Right cardiac atrium (tissue), 5 donors: Measurements from ENCODE around the gene PPP1R16B. TPM values are rescaled to one million over a fixed set of nuclear protein-coding genes. Genes with fewer than 3 reads are reported as not detected.

ENCODE experiments used
- ATAC-seq, 2 donors: fragments of 200-7000 bp; cut with Tn5 transposase; one replicate each; pipeline versions ENCODE4 v1.8.0 to v1.9.1; 2020; ENCODE audit warnings: moderate library complexity in 2 of 2, mild to moderate bottlenecking in 1 of 2
- DNase-seq, 3 donors: peaks; one replicate each; pipeline ENCODE4 v3.0.0-alpha.2; 2020
- H3K27ac ChIP-seq: one replicate; pipeline ENCODE4 v1.5.1; 2013; ENCODE audit warnings: mild to moderate bottlenecking, low read length, control low read depth, moderate library complexity
- H3K27me3 ChIP-seq: one replicate; pipeline ENCODE4 v1.6.1; 2013; ENCODE audit not compliant: control insufficient read depth, insufficient read depth
- H3K4me1 ChIP-seq: one replicate; pipeline ENCODE4 v1.6.1; 2013; ENCODE audit warnings: low read length; ENCODE audit not compliant: control insufficient read depth, insufficient read depth
- H3K4me3 ChIP-seq: one replicate; pipeline ENCODE4 v1.5.1; 2013; ENCODE audit warnings: low read length, control low read depth
- H3K9me3 ChIP-seq: one replicate; pipeline ENCODE4 v1.6.1; 2013; ENCODE audit warnings: low read length; ENCODE audit not compliant: control insufficient read depth
- WGBS: extraction: QIAGEN DNeasy Blood & Tissue Kit; methylation state at CpG from one replicate; pipeline ENCODE4 v1.1.7; 2013; 5-methylcytosine and 5-hydroxymethylcytosine counted together
- intact Hi-C, 4 donors: fragments of 100-400 bp; cut with DNase I; formaldehyde crosslinking; loops; one replicate each; pipeline versions ENCODE4 v1.11.0 to v1.14.0; 2022 to 2023
- polyA plus RNA-seq: library from polyadenylated mRNA; stranded (reverse); fragments of 200-250 nt; gene quantifications from one replicate; pipeline ENCODE4 v1.2.3, GENCODE V29; 2013
- total RNA-seq, 4 donors: library from RNA; stranded (reverse); fragmentation: NEBNext Ultra II Directional; extraction: Animal tissue kit (Norgen Biotek cat#: 25700); gene quantifications; one replicate each; pipeline ENCODE4 v1.2.1, GENCODE V29; 2021
- donor health status: healthy with polysubstance abuse.
- donor health status: DM: no; HTN: yes; CAD: no.
- donor health status: DM: no; HTN: no; CAD: no.
- donor health status: DM: no; HTN: yes; CAD: no; lungs with severe emphysema.
- donor health status: DM: yes; HTN: yes; CAD: no.

Gene PPP1R16B
- total and polyA plus RNA-seq, 5 donors, result 4.9 to 9.1 (median 5.5) TPM

DNA sequence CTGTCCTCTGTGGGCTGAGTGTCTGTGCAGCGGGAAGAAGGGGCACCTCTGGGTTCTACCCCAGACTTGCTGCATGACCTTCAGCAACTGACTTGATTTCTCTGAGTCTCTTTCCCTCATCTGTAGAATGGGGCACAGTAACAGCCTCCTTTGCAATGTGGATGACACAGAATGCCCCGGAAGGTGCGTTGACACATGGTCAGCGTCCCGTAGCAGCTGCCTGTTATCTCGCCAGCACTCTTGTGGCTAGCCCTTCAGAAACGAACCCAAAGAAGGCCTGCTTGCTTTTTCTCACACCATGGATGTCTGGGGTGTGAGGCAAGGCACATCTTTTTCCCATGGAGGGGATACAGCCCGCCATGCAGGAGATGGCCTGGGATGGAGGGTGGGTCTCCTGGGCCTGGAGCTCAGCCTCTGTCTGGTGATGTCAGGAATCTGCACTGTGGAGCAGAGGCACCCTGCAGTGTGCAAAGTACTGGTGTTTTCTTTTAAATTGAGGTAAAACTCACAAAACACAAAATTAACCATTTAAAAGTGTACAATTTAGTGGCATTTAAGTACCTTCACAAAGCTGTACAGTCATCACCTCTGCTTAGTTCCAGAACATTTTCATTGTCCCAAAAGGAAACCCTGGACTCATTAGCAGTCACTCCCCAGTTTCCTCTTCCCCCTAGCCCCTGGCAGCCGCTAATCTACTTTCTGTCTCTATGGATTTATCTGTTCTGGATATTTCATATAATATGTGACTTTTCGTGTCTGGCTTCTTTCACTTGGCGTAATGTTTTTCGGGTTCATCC, 61.0 kb downstream of the PPP1R16B start:
- Histone ChIP-seq H3K27ac (peak overlapping the region; percentile 25), H3K9me3 (no peaks in the 10 kb centered on the region), H3K27me3 (no peaks in the 10 kb centered on the region), H3K4me3 (no peak overlapping the region), H3K4me1 (peaks cover 5% of the 10 kb centered on the region)
- WGBS, result 42% methylated on average over 12 of the region's 12 CpGs
- peak in 1 of 2 donors; percentile 49 for ATAC-seq
- intact Hi-C loops, result no loop called here
- DNase-seq, result no peak

GRCh38 chr20:38867062-38867359, 61.5 kb downstream of the PPP1R16B start:
- Histone ChIP-seq H3K27ac (no peak overlapping the region), H3K4me3 (no peak overlapping the region), H3K9me3 (no peaks in the 10 kb centered on the region), H3K27me3 (no peaks in the 10 kb centered on the region), H3K4me1 (peaks cover 5% of the 10 kb centered on the region)
- DNase-seq (no peak), ATAC-seq (no peak)
- 60% methylated on average over 4 of the region's 4 CpGs for WGBS
- intact Hi-C loops, result no loop called here

DNA sequence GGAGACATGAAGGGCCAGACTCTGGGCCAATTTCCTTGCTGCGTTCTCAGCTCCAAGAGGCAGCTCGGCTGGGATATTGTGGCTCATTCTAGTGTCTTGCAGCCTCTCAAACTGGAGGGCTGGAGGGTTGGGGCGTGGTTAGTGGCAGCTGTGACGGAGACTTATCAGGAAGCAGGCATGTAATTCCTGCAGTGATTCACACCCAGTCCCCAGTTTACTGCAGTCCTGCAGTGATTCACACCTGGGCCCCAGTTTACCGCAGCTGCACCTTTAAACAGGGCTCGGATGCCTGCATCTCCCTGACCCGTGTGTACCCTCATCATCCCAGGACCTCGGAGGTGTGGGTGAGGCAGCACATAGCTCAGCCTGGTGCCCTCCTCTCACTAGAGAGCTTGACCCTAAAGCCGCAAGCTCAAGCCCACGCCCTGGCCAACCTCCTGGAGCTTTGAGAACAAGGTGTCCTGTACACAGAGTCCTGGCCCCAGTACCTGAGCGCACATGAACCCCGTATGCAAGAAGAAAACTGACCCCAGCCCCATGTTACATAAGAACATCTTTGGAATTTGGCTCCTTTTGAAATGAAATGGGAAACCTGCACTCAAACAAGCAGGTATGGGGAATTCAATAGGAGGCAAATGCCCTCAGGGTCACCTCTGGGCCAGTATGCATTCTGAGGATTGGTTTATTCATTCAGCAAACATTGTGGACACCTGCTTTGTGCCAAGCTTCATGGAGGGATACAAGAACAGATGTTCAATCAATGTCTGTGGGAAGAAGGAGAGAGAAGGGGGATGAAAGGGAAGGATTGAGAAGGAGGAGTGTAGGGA, 65.4 kb downstream of the PPP1R16B start:
- peak in 1 of 3 donors; percentile 64 for DNase-seq
- intact Hi-C loops, result loop anchor here in 1 of 4 donors (10.0 kb wide), 1 partner anchor 66 kb away; the partner anchor contains the start of gene PPP1R16B
- no peak overlapping the region for H3K27ac ChIP-seq
- no peaks in the 10 kb centered on the region for H3K9me3 ChIP-seq
- 47% methylated on average over 12 of the region's 12 CpGs for WGBS
- H3K4me3 ChIP-seq, result no peak overlapping the region
- H3K27me3 ChIP-seq, result no peaks in the 10 kb centered on the region
- peaks cover 8% of the 10 kb centered on the region for H3K4me1 ChIP-seq
- ATAC-seq, result peak; percentile 25 to 42

GRCh38 chr20:38871560-38871953, 66.1 kb downstream of the PPP1R16B start:
- Histone ChIP-seq H3K9me3 (no peaks in the 10 kb centered on the region), H3K4me3 (no peak overlapping the region), H3K27ac (no peak overlapping the region), H3K4me1 (peaks cover 8% of the 10 kb centered on the region), H3K27me3 (no peaks in the 10 kb centered on the region)
- ATAC-seq (no peak), DNase-seq (no peak)
- intact Hi-C loops, result loop anchor here in 1 of 4 donors (10.0 kb wide), 1 partner anchor 67 kb away; the partner anchor contains the start of gene PPP1R16B
- 48% methylated on average over 3 of the region's 3 CpGs for WGBS

- Histone ChIP-seq H3K4me3 (no peak overlapping the region), H3K4me1 (peaks cover 8% of the 10 kb centered on the region), H3K9me3 (no peaks in the 10 kb centered on the region), H3K27ac (no peak overlapping the region), H3K27me3 (no peaks in the 10 kb centered on the region)
- intact Hi-C loops, result loop anchor here in 1 of 4 donors (10.0 kb wide), 1 partner anchor 67 kb away; the partner anchor contains the start of gene PPP1R16B
- no peak for ATAC-seq
- no peak for DNase-seq
- WGBS, result 77% methylated on average over 7 of the region's 7 CpGs
Measured at GRCh38 chr20:38872036-38872435, 66.5 kb downstream of the PPP1R16B start.

DNA sequence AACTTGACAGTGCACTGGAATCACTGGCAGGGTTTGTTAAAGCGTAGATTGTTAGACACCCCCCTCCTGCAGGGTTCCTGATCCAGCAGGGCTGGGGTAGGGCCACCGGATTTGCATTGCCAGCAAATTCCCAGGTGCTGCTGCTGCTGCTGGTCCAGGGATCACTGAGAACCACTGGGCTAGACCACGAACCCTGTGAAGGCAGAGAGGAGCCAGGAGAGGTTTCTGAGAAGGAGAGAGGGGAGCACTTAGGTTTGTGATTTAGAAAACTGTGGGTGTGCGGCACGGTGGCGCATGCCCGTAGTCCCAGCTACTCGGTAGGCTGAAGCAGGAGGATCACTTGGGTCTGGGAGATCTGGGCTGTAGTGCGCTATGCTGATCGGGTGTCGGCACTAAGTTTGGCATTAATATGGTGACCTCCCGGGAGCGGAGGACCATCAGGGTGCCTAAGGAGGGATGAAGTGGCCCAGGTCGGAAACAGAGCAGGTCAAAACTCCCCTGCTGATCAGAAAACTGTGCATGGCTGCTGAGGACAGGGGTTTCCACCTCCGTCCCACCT, 67.1 kb downstream of the PPP1R16B start:
- Histone ChIP-seq H3K4me1 (peaks cover 8% of the 10 kb centered on the region), H3K9me3 (no peaks in the 10 kb centered on the region), H3K27me3 (no peaks in the 10 kb centered on the region), H3K4me3 (no peak overlapping the region), H3K27ac (no peak overlapping the region)
- intact Hi-C loops, result loop anchor here in 1 of 4 donors (10.0 kb wide), 1 partner anchor 68 kb away; the partner anchor contains the start of gene PPP1R16B
- 84% methylated on average over 15 of the region's 15 CpGs for WGBS
- ATAC-seq (no peak), DNase-seq (no peak)

- intact Hi-C loops, result loop anchor here in 1 of 4 donors (10.0 kb wide), 1 partner anchor 68 kb away; the partner anchor contains the start of gene PPP1R16B
- WGBS, result 66% methylated on average over 12 of the region's 12 CpGs
- no peak overlapping the region for H3K27ac ChIP-seq
Measured at GRCh38 chr20:38873050-38873581, 67.6 kb downstream of the PPP1R16B start.

DNA sequence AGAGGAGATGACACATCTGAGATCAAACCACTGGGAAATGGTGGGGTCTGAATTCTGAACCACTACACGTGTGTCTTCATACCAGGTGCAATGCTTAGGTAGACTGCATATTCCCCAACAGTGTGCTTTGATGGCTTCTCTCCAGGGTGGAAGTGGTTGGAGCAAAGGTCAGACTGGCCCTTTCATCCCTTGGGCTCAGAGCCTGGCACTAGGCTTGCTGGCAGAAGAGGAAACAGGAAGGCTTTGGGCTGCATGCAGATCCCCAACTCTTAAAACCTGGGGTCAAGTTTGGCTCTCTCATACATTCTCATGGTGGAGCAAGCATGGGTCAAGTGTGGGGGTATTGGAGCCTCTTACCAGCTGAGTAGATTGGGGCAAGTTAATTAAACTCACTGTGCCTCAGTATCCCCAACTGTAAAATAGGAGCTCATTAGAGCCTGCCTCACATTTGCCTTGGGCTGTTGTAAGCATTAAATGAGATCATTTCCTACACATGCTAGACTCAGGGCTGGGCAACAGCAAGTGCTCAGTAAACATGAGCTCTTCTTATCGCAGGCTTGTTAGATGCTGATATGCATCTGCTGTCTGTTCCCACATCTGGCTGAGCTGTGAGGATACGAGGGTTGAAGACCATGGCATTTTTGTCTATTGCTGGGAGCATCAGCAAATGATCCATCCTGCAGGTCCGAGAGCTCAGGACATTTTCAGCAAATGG, 69.1 kb downstream of the PPP1R16B start:
- Histone ChIP-seq H3K27ac (peak overlapping the region; percentile 67), H3K9me3 (no peaks in the 10 kb centered on the region), H3K4me1 (peaks cover 8% of the 10 kb centered on the region), H3K4me3 (no peak overlapping the region), H3K27me3 (no peaks in the 10 kb centered on the region)
- no peak for DNase-seq
- intact Hi-C loops, result loop anchor here in 1 of 4 donors (10.0 kb wide), 1 partner anchor 70 kb away; the partner anchor contains the start of gene PPP1R16B
- ATAC-seq, result peak; percentile 13 to 50
- 34% methylated on average over 4 of the region's 4 CpGs for WGBS

More at GRCh38 chr20:38873050-38873581, 67.6 kb downstream of the PPP1R16B start:
- DNase-seq (no peak), ATAC-seq (no peak)
- Histone ChIP-seq H3K4me3 (no peak overlapping the region), H3K9me3 (no peaks in the 10 kb centered on the region), H3K27me3 (no peaks in the 10 kb centered on the region), H3K4me1 (peaks cover 8% of the 10 kb centered on the region)

DNA sequence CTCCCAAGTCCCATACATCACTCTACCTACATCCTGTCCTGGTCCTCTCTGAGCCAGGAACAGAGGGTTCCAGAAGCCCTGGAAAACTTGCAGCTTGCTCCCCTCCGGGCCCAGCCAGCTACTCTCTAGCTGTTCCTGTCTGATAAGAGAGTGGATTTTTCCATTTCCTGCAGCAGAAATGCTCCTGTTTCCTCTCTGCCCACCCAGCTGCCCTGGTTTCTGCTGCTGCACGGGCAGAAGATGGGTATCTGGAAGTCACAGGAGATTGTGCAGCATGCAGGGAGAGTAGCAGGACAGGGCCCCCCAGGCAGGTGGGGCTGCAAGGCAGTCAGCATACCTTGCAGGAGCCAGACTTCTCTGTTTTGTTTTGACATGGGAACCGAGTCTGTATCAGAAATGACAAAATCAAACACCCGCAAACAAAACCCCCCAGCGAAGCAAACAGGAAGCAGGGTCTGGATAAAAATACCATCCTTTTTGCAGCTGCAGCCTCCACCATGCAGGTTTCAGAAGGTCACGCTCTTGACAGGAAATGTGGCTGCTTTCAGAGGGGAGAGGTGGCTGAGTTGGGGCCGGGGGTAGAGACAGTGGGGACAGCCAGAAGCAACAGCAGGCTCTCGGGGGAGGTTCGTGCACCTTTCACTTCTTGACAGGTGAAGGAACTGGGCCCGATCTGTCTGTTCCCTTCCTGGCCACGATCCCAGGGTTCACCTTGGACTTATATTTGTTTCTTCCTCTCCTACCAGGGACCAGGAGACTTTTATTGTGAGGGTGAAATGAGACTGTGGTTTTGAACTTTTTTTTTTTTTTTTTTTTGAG, 69.9 kb downstream of the PPP1R16B start:
- H3K9me3 ChIP-seq, result no peaks in the 10 kb centered on the region
- H3K4me1 ChIP-seq, result peaks cover 8% of the 10 kb centered on the region
- intact Hi-C loops, result loop anchor here in 1 of 4 donors (10.0 kb wide), 1 partner anchor 71 kb away; the partner anchor contains the start of gene PPP1R16B
- DNase-seq (peak in 2 of 3 donors; percentile 49 to 65), ATAC-seq (peak; percentile 76 to 94)
- H3K27me3 ChIP-seq, result no peaks in the 10 kb centered on the region
- peak overlapping the region; percentile 69 for H3K27ac ChIP-seq
- H3K4me3 ChIP-seq, result no peak overlapping the region
- WGBS, result 12% methylated on average over 11 of the region's 11 CpGs
